ENCODE data around the gene GYPC. TPM values are rescaled to one million over a fixed set of nuclear protein-coding genes. Genes with fewer than 3 reads are reported as not detected.

Gene GYPC
- total RNA-seq, 6 experiments from 2014 or later = 2.9 to 17.2 (median 8.1) TPM

GRCh38 chr2:126736133-126736874, 80.3 kb downstream of the GYPC start:
- WGBS (ENCODE audit: insufficient coverage, low coverage, low lambda C conversion rate, missing lambda C conversion rate) = 38% methylated on average over 8 of the region's 8 CpGs
- Histone ChIP-seq H3K27me3 (no peaks in the 10 kb centered on the region), H3K4me1 (no peaks in the 10 kb centered on the region), H3K9me3 (no peaks in the 10 kb centered on the region), H3K4me3 (no peak overlapping the region), H3K36me3 (no peaks in the 10 kb centered on the region), H3K27ac (no peak overlapping the region)
- TF ChIP-seq POLR2A (IDR thresholded peaks at IDR 0.05) (no peak), CTCF (IDR thresholded peaks at IDR 0.05) (no peak)
- intact Hi-C loops (cut with DNase I) = no loop called here
- ATAC-seq = peak in 1 of 4 donors; percentile 11
- no peak for DNase-seq

- DNase-seq (no peak), ATAC-seq (no peak)
- H3K9me3 ChIP-seq = no peaks in the 10 kb centered on the region
- WGBS (ENCODE audit: insufficient coverage, low coverage, low lambda C conversion rate, missing lambda C conversion rate) = 100% methylated on average over 1 of the region's 1 CpG
- no peak overlapping the region for H3K27ac ChIP-seq
- H3K27me3 ChIP-seq = no peaks in the 10 kb centered on the region
- intact Hi-C loops (cut with DNase I) = no loop called here
- H3K4me3 ChIP-seq = no peak overlapping the region
- TF ChIP-seq POLR2A (IDR thresholded peaks at IDR 0.05) (no peak), CTCF (IDR thresholded peaks at IDR 0.05) (no peak)
- no peaks in the 10 kb centered on the region for H3K36me3 ChIP-seq
- H3K4me1 ChIP-seq = no peaks in the 10 kb centered on the region
Measured at GRCh38 chr2:126739141-126739540, 83.2 kb downstream of the GYPC start.

- WGBS (ENCODE audit: insufficient coverage, low coverage, low lambda C conversion rate, missing lambda C conversion rate) = 84% methylated on average over 3 of the region's 3 CpGs
- Histone ChIP-seq H3K27ac (no peak overlapping the region), H3K9me3 (no peaks in the 10 kb centered on the region), H3K36me3 (no peaks in the 10 kb centered on the region), H3K4me3 (no peak overlapping the region), H3K4me1 (no peaks in the 10 kb centered on the region), H3K27me3 (no peaks in the 10 kb centered on the region)
- no peak for TF ChIP-seq CTCF (IDR thresholded peaks at IDR 0.05)
- TF ChIP-seq POLR2A (IDR thresholded peaks at IDR 0.05) = no peak
- no peak for ATAC-seq
- no peak for DNase-seq
- intact Hi-C loops (cut with DNase I) = no loop called here
Measured at GRCh38 chr2:126744640-126745039, 88.7 kb downstream of the GYPC start.

Small RNA genes within 50 kb of the gene (small RNA-seq; reads per million reads assigned to genes)
- 0 reads per million in 2 experiments for gene RNU6-675P

Other genes with a start within 250 kb of the GYPC start
- under 1 TPM in 1 of 6 experiments, not detected in 5; 0.66 TPM for gene TEX51, start 242.7 kb downstream of the GYPC start, total RNA-seq